Fibroblast of pulmonary artery (primary cell): ENCODE data around the gene CHD1.

Source experiments
- DNase-seq: peaks from one replicate; pipeline ENCODE4 v3.0.0-alpha.2; 2010; ENCODE audit warnings: low read depth
- H3K4me3 ChIP-seq: replicated peaks from 2 replicates; pipeline ENCODE4 v1.5.1; 2011; ENCODE audit warnings: low read depth, mild to moderate bottlenecking, control low read depth, low read length, moderate library complexity
- CTCF ChIP-seq: IDR thresholded peaks from 2 replicates; pipeline ENCODE4 v1.5.1; 2011; ENCODE audit warnings: mild to moderate bottlenecking, control low read depth, low read length, inconsistent platforms; ENCODE audit errors: missing control alignments

CHD1 gene

GRCh38 chr5:98839469-98840383 is 89.1 kb downstream of the CHD1 start:
- H3K4me3 ChIP-seq: peak overlapping the region; percentile 27
- TF ChIP-seq CTCF: peak; percentile 51
- DNase-seq: peak; percentile 40

- no peak overlapping the region for H3K4me3 ChIP-seq
- TF ChIP-seq CTCF: no peak
- DNase-seq: no peak
Measured at GRCh38 chr5:98836175-98836574, 92.6 kb downstream of the CHD1 start.

- TF ChIP-seq CTCF: no peak
- H3K4me3 ChIP-seq: no peak overlapping the region
- no peak for DNase-seq
Measured at GRCh38 chr5:98827588-98828284, 101.1 kb downstream of the CHD1 start.

- H3K4me3 ChIP-seq: no peak overlapping the region
- DNase-seq: peak; percentile 73
- TF ChIP-seq CTCF: peak; percentile 56
Measured at GRCh38 chr5:98827161-98827560, 101.6 kb downstream of the CHD1 start.

- no peak for TF ChIP-seq CTCF
- DNase-seq: no peak
- no peak overlapping the region for H3K4me3 ChIP-seq
Measured at GRCh38 chr5:98825582-98826375, 103.0 kb downstream of the CHD1 start.

GRCh38 chr5:98816582-98817222 is 112.1 kb downstream of the CHD1 start:
- H3K4me3 ChIP-seq: no peak overlapping the region
- DNase-seq: peak; percentile 42
- TF ChIP-seq CTCF: no peak
